ENCODE measurements around the gene CDK17.
A peak's percentile ranks its signal among the peaks of the same experiment; 100 is the strongest.

CDK17 gene

DNA sequence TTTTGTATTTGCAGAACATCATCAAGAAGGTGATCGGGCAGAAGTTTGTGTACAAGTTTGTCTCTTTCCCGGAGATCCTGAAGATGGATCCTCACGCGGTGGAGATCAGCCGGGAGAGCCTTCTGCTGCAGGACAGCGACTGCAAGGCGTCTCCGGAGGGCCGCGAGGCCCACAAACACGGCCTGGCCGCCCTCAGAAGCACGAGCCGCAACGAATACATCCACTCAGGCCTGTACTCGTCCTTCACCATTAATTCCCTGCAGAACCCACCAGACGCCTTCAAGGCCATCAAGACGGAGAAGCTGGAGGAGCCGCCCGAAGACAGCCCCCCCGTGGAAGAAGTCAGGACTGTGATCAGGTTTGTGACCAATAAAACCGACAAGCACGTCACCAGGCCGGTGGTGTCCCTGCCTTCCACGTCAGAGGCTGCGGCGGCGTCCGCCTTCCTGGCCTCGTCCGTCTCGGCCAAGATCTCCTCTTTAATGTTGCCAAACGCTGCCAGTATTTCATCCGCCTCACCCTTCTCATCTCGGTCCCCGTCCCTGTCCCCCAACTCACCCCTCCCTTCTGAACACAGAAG lies 153.2 kb downstream of the CDK17 start:
- intact Hi-C loops (cut with DNase I) = no loop called here
- DNase-seq = no peak

DNA sequence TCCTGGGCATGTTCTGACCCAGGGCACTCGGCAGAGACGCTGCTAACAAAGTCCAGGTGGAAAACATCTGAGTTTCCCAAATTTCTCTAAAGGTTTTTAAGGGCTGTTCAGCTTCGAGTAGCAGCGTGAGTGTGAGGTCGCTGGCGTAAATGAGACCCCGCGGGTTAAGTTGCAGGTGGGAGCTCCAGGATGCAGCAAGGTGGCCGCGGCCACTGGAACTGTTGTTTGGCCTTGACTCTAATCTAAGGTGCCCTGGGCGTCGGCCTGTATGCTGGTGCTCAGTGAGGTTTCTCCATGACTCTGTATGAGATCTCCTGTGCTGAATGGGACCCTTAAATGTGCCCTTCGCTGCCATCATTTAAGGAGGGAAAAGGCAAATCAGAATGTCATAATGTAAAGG lies 155.4 kb downstream of the CDK17 start:
- no peak for DNase-seq
- intact Hi-C loops (cut with DNase I) = no loop called here

DNA sequence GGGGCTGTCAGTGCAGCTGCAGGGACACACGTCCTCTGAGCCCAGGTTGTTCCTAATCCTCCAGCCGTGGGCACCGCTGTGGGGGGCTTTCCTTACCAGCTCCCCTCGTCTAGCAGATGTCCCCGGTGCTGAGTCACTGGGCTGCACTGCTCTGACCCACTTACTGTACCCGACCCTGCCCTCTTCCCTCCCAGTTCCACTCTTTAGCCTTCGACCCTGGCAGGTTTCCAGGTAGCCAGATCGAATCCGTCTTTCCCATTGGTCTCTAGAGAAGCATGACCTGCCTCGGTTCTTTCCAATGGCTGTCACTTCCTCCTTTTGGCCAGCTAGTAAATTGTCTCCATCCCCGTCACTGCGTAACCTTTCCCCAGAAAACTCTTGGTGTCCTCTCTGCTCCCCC lies 157.6 kb downstream of the CDK17 start:
- DNase-seq = no peak
- intact Hi-C loops (cut with DNase I) = no loop called here

DNA sequence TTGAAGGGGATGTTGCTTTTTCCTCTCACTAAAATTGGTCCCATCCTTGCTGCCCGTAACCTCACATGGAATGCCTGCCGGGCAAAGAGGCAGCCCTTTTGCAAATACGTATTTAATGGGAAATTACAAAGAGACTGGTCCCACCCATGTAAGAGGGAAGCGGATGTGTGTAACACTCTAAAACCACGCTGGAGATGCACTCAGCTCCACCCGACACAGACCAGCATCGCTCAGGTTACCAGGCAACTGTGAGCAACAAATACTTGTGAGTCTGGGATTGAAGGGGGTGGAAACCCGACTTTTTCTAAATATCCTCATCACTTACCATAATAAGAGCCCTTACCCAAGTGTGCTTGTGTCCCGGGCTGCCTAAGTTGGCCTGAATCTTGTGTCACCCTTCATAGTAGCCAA lies 158.4 kb downstream of the CDK17 start:
- intact Hi-C loops (cut with DNase I) = no loop called here

DNA sequence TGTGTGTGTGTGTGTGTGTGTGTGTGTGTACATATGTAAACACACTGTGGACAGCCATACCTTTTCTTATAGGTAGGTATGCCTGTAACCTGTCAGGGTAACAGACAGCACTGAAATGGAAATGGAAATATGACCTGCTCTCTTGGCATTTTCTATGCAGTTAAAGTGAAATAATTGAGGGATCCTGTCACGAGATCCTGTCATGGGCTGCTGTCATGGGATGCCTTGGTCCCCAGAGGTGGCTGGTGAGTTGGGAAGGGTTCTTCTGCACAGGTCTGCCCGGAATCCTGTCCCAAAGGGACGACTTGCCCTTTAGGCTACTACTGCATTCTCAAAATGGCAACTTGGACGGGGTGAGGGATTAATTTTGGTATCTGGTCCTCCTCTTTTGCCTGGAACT lies 158.8 kb downstream of the CDK17 start:
- DNase-seq = no peak
- intact Hi-C loops (cut with DNase I) = no loop called here

More for the DNA sequence above, 158.4 kb downstream of the CDK17 start:
- DNase-seq = peak in 1 of 10 donors; percentile 90

DNA sequence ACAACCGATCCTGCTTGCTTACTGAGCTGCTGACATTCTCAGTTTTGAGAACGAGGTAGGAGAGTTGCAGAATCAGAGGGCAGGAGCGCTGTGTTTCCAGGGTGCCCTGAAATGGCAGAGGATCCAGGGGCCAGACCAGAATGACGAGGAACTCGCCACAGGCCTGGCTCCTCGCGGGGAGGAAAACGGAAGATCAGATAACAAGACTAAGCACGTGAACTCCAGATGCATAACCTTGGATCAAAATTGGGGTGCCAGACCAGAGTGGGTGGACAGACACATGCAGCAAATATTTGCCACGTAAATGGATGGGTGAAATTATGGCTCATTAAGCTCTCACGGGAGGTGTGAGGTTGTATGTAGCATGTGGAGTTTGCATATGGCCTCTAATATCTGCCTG lies 159.6 kb downstream of the CDK17 start:
- DNase-seq = no peak
- intact Hi-C loops (cut with DNase I) = no loop called here

DNA sequence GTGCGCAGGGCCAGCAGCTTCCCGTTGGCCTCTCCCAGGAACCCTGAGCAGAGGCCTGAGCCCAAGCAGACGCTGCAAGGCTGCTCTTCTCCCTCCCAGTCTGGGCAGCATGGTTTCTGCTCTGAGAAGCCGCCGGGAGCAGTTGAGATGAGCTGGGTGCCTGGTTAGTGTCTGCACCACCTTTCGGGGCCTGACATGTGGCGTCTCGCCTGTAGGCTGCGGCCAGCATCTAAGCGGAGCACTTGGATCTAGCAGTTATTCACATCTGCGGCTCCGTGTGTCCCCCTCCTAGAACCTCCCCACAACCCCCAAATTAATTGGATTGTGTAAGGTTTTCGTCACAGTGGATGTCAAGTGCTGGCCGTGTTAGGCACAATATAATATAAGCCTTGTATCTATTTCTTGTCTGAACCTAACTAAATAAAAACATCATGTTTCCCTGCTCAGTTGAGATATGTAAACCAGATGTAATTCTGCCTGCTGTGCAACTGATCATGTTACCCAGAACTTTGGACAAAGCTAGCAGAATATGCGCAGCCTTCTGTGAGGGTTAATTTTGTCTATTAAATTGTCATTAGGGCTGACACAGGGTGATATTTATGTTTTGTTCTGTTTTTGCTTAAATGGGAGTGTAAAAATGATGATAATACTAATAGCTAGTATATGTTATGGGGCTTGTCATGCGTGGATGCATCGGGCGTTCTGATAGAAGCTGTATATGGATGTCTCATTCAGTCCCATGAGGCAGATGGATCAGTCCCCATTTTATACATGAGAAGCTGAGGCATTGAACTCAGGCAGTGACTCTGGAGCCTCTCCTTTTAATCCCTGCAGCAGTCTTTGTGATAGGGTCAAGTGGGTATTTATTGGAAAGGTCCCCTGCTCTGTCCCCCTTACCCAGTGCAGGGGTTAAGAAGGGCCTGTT lies 160.3 kb downstream of the CDK17 start:
- intact Hi-C loops (cut with DNase I) = no loop called here
- peak in 1 of 10 donors; percentile 15 for DNase-seq

DNA sequence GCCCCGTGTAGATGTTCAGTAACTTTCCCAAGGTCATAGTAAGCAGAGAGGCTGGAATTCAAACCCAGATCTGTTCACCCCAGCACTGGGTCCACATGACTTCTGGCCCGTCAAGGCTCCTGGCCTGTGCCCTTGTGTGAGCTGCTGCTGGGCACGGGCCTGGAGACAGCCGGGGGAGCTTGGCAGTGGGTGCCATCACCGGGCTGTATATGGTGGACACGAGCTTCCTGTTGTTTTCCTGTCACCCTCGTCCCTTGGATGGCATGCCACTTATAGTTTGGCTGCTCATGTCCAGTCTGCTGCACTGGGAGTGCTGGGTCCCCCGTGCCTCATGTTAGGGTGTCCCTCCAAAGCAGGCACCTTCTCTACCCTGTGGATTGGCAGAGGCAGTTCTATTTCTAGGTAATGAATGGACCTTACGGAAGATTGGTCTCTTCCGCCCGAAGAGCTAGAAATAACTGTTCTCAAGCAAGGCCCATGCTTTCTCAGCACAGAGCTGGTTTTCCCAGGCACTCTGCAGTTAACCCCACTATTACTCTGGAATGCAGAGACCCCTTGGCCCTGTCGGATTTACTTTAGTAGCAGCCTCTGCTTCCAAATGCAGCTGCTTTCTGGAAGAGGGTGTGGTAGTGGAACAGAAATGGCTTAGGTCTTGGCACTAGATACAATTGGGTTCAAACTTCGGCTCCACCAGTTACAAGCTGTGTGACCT lies 161.7 kb downstream of the CDK17 start:
- intact Hi-C loops (cut with DNase I) = no loop called here
- DNase-seq = no peak

DNA sequence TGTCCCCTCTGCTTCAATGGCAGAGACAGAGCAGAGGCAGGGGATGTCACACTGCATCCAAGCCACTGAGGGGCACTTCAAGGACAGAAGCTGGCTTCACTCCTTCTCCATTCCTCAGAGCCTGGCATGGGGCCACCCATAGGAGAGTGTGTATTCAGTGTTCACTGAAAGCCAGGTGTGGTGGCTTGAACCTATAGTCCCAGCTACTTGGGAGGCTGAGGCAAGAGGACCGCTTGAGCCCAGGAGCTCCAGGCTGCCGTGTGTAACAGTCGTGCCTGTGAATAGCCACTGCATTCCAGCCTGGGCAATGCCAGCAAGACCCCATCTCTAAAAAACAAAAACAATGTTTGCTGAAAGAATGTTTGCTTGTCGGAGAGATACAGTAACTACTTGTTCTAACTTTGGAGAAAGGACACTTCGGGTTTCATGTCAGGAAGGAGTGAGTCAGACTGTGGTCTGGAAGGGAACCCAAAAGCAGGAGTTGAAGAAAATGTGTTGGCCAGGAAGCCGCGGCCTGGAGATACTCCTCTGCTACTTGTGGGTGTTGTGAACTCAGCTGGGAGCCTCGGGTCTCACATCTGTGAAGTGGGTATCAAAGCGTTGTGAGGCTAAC lies 162.7 kb downstream of the CDK17 start:
- intact Hi-C loops (cut with DNase I) = no loop called here
- DNase-seq = peak in 1 of 10 donors; percentile 18

DNA sequence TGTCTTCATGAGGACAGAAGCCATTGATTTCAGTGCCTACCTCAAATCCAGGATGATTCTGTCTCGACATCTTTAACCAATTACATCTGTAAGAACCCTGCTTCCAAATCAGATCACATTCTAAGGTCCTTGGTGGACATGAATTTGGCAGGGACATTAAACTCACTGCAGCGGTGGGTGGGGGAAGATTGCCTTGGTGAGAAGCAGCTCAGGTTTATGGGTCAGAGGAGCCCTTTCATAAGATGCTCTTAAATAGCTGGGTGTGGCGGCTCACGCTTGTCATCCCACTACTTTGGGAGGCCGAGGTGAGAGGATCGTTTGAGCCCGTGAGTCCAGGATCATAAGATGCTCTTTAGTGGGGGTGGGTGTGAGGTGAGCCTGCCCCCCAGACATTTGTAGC lies 163.2 kb downstream of the CDK17 start:
- intact Hi-C loops (cut with DNase I) = no loop called here
- no peak for DNase-seq

DNA sequence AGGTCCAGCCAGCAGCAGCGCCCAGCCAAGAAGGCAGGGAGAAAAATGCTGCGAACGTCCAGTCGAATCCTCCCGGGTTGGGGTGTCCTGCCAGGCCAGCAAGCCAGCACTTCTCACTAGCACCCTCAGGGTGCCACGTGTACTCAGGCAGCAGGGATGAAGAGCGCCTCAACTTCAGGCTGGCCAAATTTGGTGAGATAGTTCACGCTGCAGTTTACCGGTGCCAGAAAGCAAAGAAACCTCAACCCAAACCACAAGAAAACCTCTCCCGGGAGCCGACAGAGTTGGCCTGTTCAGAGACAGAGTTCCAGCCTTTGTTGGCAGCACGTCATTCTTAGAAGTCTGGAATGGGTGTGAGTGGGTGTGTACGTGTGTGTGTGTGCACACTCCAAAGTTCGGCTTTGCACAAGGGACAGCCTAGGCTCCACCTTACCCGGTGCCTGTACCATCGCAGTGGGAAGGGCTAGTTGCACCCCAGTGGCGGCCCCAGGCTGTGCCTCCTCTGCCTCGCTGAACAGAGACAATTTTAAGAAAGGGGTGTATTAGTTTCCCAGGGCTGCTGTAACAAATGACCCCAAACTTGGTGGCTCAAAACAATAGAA lies 163.9 kb downstream of the CDK17 start:
- DNase-seq = no peak
- intact Hi-C loops (cut with DNase I) = no loop called here

DNA sequence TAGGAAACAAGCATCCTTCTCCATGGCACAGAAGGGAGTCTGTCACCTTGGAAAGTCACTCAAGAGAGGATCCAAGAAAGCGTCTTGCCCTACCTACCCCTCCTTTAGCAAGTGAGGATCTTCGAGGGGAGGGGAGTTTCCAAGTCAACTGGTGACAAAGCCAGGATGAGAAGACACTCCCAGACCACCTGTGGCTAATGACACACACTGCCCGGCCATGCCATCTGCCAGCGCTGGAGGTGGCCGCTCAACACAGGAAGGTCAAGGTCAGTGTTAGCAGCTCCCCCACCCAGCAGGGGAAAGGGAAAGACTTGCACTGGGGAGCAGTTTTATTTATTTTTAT lies 164.8 kb downstream of the CDK17 start:
- intact Hi-C loops (cut with DNase I) = loop anchor here (2.0 kb wide), 1 partner anchor 165 kb away; the partner anchor contains the start of gene CDK17
- DNase-seq = no peak

DNA sequence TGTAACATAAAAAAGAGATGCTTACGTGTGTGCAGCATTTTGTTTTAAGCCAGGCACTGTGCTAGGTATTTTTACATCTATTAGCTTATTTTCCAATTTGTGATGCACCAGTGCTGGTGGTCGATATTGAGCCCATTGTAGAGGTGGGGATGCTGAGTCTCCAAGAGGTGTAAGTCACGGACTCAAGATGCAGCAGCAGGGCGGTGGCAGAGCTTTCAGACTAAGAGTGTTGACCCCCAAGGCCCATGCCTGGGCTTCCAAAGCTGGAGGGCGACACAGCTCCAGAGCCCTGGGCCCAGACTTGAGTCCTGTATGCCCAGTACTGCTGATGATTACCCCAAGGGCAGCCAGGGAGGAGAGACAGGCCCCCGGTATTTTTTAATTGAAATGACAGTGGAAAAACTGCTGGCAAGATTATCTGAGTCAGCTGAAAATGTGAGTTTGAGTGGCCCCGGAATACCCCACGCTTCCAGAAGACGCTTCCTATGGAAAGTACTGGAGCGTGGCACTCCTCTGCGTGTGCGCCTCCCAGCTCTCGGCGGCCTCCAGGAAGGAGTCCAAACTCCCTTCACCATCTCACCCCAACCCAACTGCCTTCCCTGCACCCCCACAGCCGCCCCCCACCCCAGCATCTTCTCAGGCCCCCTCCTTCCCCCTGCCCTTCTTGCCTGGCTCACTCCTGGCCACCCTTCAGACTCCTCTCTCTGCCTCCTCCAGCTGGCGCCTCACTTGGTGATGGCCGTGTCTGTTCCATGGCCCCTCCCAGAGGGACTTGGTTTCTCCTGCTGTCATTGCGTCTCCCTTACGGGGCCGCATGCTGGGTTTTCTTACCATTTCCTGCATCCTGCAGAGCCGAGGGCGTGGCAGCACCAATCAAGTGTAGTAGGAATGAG lies 165.4 kb downstream of the CDK17 start:
- intact Hi-C loops (cut with DNase I) = loop anchor here (2.0 kb wide), 1 partner anchor 166 kb away; the partner anchor contains the start of gene CDK17
- peak in 1 of 10 donors; percentile 79 for DNase-seq

DNA sequence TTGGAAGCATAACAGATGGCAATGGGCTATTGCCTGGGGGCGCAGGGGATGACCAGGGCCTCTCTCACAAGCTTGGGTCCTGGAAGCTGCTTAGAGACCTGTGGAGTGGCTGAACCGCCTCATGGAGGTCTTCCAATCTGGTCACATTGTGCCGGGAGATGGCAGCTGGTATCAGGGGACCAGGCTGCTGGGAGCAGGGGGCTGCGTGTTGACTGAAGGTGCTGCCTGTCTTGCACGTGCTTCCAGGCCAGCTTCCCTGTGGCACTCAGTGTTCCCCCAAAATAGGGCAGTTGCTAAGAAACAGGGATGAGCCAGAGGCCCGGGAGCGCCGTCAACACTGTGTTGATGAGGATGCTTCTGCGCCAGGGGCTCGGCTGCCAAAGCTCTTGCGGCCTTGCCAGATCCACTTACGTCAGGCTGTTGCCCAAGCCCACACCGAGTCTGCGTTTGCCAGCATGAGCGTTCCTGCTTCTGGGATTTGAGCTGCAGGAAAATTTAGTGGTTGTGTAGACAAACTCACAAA lies 166.2 kb downstream of the CDK17 start:
- intact Hi-C loops (cut with DNase I) = loop anchor here (2.0 kb wide), 1 partner anchor 167 kb away; the partner anchor contains the start of gene CDK17
- peak; percentile 88 to 99 (median 94) for DNase-seq

DNA sequence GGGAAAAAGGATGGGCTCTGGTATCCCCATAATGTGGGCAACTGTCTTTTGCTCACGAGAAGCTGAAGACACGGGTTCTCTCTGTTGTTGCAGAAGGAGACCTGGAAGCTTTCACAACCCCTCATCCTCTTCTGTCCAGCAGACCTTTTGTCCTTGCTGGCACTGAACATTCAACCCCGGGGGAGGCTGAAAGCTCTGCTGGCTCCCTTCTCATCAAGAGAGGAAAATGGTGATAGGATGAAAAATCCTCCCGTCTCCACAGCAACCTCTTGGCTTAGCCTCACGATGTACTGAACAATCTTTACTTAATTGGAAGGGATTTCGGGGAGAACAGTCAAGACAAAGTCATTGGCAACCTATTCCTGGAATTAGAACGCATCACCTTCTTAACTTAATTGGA lies 167.1 kb downstream of the CDK17 start:
- DNase-seq = peak in 2 of 10 donors; percentile 30 to 62
- intact Hi-C loops (cut with DNase I) = no loop called here

DNA sequence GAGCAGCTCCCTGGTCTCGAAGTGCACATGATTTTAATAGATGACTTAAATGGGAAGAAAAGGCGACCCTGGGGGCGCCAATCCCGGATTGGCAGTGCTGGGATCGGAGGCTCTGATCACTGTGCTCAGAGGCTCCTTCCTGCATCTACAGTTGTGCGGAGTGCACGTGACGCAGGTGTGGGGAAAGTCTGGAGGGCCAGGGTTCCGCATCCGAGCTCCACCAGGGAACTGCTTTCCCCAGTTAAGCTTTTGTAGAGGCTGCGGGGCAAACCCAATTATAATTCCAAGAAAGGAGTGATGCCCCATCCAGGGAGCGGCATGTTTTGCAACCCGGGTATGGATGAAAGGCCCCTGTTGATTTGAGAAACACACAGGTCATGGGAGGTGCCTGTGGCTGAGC lies 169.6 kb downstream of the CDK17 start:
- peak in 2 of 10 donors; percentile 44 to 63 for DNase-seq
- intact Hi-C loops (cut with DNase I) = no loop called here

DNA sequence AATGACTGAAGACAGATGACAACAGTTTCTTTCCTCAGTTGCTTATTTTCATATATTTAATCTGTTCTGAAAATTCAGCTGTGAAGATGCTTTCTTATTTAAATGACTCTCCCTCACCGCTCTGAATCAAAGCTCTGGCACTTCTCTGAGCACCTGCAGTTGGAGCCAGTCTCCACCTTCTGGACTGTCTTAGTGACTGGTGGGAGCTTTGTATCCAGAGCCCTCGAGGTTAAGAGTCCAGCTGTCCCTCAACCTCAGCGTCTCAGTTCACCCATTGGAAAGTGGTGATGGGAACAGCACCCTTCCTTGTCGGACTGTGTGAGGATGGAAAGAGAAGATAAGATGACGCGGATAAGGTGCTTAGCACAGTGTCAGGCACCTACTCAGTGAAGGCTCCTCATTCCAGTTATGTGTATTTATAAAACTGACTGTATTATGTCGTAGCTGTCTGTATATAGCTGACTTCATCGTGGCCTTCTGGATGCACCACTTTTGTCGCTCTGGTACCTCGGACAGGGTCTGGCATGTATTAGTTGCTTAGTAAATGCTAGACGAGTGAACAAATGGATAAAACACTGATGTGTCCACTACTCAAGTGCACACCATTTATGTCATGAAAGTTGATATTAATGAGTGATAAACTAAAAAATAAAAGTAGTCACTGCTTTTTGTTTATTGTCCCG lies 171.5 kb downstream of the CDK17 start:
- intact Hi-C loops (cut with DNase I) = no loop called here

More for the DNA sequence above, 171.5 kb downstream of the CDK17 start:
- DNase-seq = no peak

Data from posterior cingulate gyrus (tissue), 11 donors.